ENCODE data around the gene UBE2O.
A peak's percentile ranks its signal among the peaks of the same experiment; 100 is the strongest.

DNA sequence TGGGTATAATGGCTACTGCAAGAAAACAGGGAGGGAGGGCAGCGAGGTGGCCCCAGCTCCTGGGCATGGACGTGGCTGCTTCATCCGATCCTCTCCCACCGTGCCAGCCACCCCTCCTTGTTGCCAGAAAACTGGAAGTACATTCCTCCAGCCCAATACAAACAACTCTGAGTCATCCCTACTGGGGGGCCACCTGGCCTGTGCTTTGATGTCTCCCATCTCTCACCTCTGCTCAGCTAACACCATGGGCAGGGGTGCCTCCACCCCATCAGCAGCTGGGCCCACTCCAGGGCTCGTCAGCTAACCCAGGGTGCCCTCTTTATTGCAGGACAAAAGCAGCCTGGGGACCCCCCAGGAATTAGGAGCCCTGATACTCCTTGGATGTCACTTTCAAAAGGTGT, 46.3 kb upstream of the UBE2O start:
- TF ChIP-seq, protein P1, sequence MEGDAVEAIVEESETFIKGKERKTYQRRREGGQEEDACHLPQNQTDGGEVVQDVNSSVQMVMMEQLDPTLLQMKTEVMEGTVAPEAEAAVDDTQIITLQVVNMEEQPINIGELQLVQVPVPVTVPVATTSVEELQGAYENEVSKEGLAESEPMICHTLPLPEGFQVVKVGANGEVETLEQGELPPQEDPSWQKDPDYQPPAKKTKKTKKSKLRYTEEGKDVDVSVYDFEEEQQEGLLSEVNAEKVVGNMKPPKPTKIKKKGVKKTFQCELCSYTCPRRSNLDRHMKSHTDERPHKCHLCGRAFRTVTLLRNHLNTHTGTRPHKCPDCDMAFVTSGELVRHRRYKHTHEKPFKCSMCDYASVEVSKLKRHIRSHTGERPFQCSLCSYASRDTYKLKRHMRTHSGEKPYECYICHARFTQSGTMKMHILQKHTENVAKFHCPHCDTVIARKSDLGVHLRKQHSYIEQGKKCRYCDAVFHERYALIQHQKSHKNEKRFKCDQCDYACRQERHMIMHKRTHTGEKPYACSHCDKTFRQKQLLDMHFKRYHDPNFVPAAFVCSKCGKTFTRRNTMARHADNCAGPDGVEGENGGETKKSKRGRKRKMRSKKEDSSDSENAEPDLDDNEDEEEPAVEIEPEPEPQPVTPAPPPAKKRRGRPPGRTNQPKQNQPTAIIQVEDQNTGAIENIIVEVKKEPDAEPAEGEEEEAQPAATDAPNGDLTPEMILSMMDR (IDR thresholded peaks at IDR 0.05): no peak
- peak in 2 of 3 donors; percentile 3 to 5 for TF ChIP-seq POLR2A (IDR thresholded peaks at IDR 0.05)

Data from body of pancreas (tissue), 4 donors.